ENCODE results near the gene CDH10.

CDH10 gene

DNA sequence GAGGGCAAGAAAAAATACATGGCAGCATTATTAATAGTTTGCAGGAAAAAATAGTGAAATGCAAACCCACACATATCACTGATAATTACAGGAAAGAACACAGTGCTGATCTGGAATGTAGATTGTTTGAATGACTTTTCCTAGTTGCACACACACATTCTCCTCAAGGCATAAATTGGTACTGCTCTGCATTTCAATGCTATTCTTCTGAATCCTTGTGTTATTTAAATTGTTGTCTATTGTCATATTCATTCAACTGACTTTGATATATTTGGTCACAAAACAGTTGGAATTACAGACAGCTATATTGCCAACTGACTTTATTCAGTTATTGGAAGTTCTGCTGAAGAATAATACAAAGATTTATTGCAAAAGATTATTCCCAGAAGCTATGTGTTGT is 139.5 kb downstream of the CDH10 start:
- Histone ChIP-seq H3K4me3 (no peak overlapping the region), H3K36me3 (no peaks in the 10 kb centered on the region), H3K9me3 (no peaks in the 10 kb centered on the region), H3K4me1 (no peaks in the 10 kb centered on the region), H3K27me3 (no peaks in the 10 kb centered on the region), H3K27ac (no peak overlapping the region)
- no peak for DNase-seq
- TF ChIP-seq, protein P1, sequence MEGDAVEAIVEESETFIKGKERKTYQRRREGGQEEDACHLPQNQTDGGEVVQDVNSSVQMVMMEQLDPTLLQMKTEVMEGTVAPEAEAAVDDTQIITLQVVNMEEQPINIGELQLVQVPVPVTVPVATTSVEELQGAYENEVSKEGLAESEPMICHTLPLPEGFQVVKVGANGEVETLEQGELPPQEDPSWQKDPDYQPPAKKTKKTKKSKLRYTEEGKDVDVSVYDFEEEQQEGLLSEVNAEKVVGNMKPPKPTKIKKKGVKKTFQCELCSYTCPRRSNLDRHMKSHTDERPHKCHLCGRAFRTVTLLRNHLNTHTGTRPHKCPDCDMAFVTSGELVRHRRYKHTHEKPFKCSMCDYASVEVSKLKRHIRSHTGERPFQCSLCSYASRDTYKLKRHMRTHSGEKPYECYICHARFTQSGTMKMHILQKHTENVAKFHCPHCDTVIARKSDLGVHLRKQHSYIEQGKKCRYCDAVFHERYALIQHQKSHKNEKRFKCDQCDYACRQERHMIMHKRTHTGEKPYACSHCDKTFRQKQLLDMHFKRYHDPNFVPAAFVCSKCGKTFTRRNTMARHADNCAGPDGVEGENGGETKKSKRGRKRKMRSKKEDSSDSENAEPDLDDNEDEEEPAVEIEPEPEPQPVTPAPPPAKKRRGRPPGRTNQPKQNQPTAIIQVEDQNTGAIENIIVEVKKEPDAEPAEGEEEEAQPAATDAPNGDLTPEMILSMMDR (IDR thresholded peaks at IDR 0.05): no peak
- intact Hi-C loops (cut with DNase I; ENCODE audit: low total_unique reads): no loop called here

DNA sequence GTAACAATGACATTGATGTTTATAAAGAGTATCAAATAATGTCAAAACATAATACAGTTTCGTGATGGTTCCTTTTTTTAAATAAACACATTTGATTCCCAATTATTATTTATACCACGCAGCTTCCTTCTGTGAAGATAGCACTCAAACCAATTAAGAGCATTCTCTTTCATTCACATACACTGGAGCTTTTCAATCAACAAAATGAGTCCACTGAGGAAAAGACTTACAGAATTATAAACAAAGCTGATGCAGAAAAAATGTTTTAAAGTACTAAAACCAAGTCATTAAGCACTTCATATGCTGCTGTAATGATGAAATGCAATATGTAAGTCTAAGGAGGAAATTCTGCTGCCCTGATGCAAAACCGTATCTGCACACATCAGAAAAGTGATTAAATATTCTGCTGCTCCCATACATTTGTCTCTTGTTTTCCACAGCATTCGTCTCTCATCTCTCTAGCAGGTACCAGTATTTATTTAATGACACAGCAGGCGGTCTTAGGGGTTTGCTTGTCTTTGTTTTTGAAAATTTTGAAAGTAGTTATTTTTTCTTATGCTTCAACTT is 147.1 kb downstream of the CDH10 start:
- TF ChIP-seq, protein P1 (IDR thresholded peaks at IDR 0.05): no peak
- Histone ChIP-seq H3K4me1 (no peaks in the 10 kb centered on the region), H3K27ac (no peak overlapping the region), H3K27me3 (no peaks in the 10 kb centered on the region), H3K9me3 (no peaks in the 10 kb centered on the region), H3K36me3 (no peaks in the 10 kb centered on the region), H3K4me3 (no peak overlapping the region)
- intact Hi-C loops (cut with DNase I; ENCODE audit: low total_unique reads): no loop called here
- no peak for DNase-seq

DNA sequence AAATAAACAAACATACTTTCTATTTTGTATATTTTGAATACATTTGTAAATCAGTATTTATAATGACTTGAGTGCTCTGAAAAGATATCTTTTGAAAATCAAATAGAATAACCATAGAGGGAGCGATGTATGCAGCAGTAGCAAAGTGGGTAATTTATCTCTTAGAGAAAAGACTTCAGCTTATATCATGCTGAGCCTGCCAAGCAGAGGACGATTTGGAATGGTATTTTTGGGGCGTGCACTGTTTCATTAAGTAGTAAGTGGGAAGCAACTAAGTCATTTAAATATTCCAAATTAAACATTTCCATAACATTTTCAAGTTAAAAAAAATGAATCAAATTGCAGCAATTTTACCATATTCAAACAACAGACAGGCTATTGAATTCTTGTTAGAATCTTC is 147.6 kb downstream of the CDH10 start:
- Histone ChIP-seq H3K27ac (no peak overlapping the region), H3K27me3 (no peaks in the 10 kb centered on the region), H3K9me3 (no peaks in the 10 kb centered on the region), H3K4me1 (no peaks in the 10 kb centered on the region), H3K36me3 (no peaks in the 10 kb centered on the region), H3K4me3 (no peak overlapping the region)
- DNase-seq: no peak
- TF ChIP-seq, protein P1 (IDR thresholded peaks at IDR 0.05): no peak
- intact Hi-C loops (cut with DNase I; ENCODE audit: low total_unique reads): no loop called here

DNA sequence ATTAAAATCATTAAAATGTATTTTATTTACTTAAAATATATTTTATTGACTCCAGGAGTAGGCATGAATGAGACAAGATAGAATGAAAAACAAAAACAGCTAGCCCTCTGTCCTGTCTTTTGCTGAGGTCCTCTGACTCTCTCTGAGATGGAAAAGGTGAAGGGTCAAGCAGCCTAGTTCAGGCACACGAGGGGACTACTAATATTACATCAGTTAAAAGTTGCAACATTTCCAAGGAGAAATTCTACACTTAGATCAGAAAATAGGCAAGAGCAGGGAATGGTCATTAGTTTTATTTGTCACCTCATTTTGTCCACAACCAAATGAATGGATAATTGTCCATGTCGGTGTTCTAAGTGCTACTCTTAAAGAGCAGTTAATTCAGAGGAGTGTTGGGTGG is 148.5 kb downstream of the CDH10 start:
- Histone ChIP-seq H3K9me3 (no peaks in the 10 kb centered on the region), H3K27ac (no peak overlapping the region), H3K4me3 (no peak overlapping the region), H3K27me3 (no peaks in the 10 kb centered on the region), H3K4me1 (no peaks in the 10 kb centered on the region), H3K36me3 (no peaks in the 10 kb centered on the region)
- intact Hi-C loops (cut with DNase I; ENCODE audit: low total_unique reads): no loop called here
- DNase-seq: no peak
- TF ChIP-seq, protein P1 (IDR thresholded peaks at IDR 0.05): no peak

DNA sequence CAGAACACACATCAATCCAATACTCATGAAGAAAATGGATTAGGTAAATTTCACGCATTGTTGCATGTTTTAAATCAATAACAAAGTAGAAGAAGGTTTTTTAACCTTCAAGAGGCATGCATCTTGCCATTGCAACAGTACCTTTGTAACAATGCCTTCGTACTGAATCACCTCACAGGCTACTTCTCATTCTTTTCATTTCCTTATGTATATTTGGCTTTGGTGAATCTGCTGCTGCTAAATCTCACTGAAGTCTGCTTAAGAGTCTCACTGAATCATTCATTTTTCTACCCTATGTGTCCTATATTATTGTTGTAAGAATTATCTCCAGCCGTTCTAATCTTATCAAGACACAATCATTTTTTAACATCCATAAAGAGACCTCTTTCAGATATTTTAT is 152.5 kb downstream of the CDH10 start:
- Histone ChIP-seq H3K4me3 (no peak overlapping the region), H3K27ac (no peak overlapping the region), H3K4me1 (no peaks in the 10 kb centered on the region), H3K36me3 (no peaks in the 10 kb centered on the region), H3K9me3 (no peaks in the 10 kb centered on the region), H3K27me3 (no peaks in the 10 kb centered on the region)
- intact Hi-C loops (cut with DNase I; ENCODE audit: low total_unique reads): no loop called here
- no peak for DNase-seq
- TF ChIP-seq, protein P1 (IDR thresholded peaks at IDR 0.05): no peak

DNA sequence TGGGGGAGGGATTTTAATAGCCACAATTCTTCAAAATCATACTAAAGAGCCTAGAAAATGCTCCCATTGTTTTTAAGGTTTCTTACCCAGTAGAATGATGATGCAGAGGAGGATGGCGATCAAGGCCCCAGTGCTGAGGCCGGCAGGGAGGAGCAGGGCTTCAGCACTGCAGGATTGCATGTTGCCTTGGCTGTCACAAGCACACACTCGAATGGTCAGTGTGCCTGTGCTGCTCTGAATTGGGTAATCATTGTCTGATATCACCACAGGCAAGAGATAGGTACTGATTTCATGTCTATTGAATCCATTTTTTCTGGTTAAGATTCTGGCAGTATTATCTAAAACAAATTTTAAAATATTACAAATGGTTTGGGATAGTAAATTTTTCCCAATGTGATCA is 153.3 kb downstream of the CDH10 start:
- no peak overlapping the region for H3K27ac ChIP-seq
- TF ChIP-seq, protein P1 (IDR thresholded peaks at IDR 0.05): no peak
- intact Hi-C loops (cut with DNase I; ENCODE audit: low total_unique reads): no loop called here
- no peaks in the 10 kb centered on the region for H3K4me1 ChIP-seq
- no peaks in the 10 kb centered on the region for H3K36me3 ChIP-seq
- H3K9me3 ChIP-seq: no peaks in the 10 kb centered on the region
- DNase-seq: no peak
- no peak overlapping the region for H3K4me3 ChIP-seq
- H3K27me3 ChIP-seq: no peaks in the 10 kb centered on the region

Data from tibial artery (tissue), 4 donors.